ENCODE data around the gene CPED1.

CPED1 gene

GRCh38 chr7:121079425-121080169, 91.1 kb downstream of the CPED1 start:
- no peaks in the 10 kb centered on the region for H3K79me2 ChIP-seq (ENCODE audit: insufficient read depth, low read length)
- H3K4me1 ChIP-seq (ENCODE audit: insufficient read depth, low read length, severe bottlenecking), result no peaks in the 10 kb centered on the region
- H3K9ac ChIP-seq (ENCODE audit: low read length), result no peak overlapping the region
- H3K4me2 ChIP-seq (ENCODE audit: low read length), result no peak overlapping the region
- H3K9me2 ChIP-seq (ENCODE audit: low read depth, low read length), result no peaks in the 10 kb centered on the region
- no peaks in the 10 kb centered on the region for H3K27me3 ChIP-seq (ENCODE audit: insufficient read depth, low read length)
- H2AFZ ChIP-seq (ENCODE audit: low read length), result no peak overlapping the region
- no peak for TF ChIP-seq CTCF (IDR thresholded peaks at IDR 0.05; ENCODE audit: low read length)
- TF ChIP-seq EZH2 (IDR thresholded peaks at IDR 0.05; ENCODE audit: borderline replicate concordance, low read length), result no peak
- H3K4me3 ChIP-seq (ENCODE audit: low read depth, low read length, poor library complexity, severe bottlenecking), result no peak overlapping the region
- no peaks in the 10 kb centered on the region for H4K20me1 ChIP-seq (ENCODE audit: insufficient read depth, low read length)
- no peak overlapping the region for H3K27ac ChIP-seq (ENCODE audit: low read depth, low read length, poor library complexity, severe bottlenecking)
- no peaks in the 10 kb centered on the region for H3F3A ChIP-seq (ENCODE audit: insufficient read depth, low read length)
- no peaks in the 10 kb centered on the region for H3K36me3 ChIP-seq (ENCODE audit: insufficient read depth, low read length)
- H3K9me3 ChIP-seq (ENCODE audit: low read length), result no peaks in the 10 kb centered on the region

GRCh38 chr7:121080257-121080912, 91.9 kb downstream of the CPED1 start:
- no peak overlapping the region for H3K4me3 ChIP-seq (ENCODE audit: low read depth, low read length, poor library complexity, severe bottlenecking)
- no peaks in the 10 kb centered on the region for H3K9me2 ChIP-seq (ENCODE audit: low read depth, low read length)
- no peak overlapping the region for H3K4me2 ChIP-seq (ENCODE audit: low read length)
- H3K36me3 ChIP-seq (ENCODE audit: insufficient read depth, low read length), result no peaks in the 10 kb centered on the region
- no peaks in the 10 kb centered on the region for H3K79me2 ChIP-seq (ENCODE audit: insufficient read depth, low read length)
- no peaks in the 10 kb centered on the region for H3K9me3 ChIP-seq (ENCODE audit: low read length)
- no peak for TF ChIP-seq CTCF (IDR thresholded peaks at IDR 0.05; ENCODE audit: low read length)
- no peak for TF ChIP-seq EZH2 (IDR thresholded peaks at IDR 0.05; ENCODE audit: borderline replicate concordance, low read length)
- H3K27ac ChIP-seq (ENCODE audit: low read depth, low read length, poor library complexity, severe bottlenecking), result no peak overlapping the region
- no peak overlapping the region for H3K9ac ChIP-seq (ENCODE audit: low read length)
- no peaks in the 10 kb centered on the region for H4K20me1 ChIP-seq (ENCODE audit: insufficient read depth, low read length)
- H2AFZ ChIP-seq (ENCODE audit: low read length), result no peak overlapping the region
- H3F3A ChIP-seq (ENCODE audit: insufficient read depth, low read length), result no peaks in the 10 kb centered on the region
- H3K27me3 ChIP-seq (ENCODE audit: insufficient read depth, low read length), result no peaks in the 10 kb centered on the region
- no peaks in the 10 kb centered on the region for H3K4me1 ChIP-seq (ENCODE audit: insufficient read depth, low read length, severe bottlenecking)

GRCh38 chr7:121080913-121081326, 92.4 kb downstream of the CPED1 start:
- no peaks in the 10 kb centered on the region for H4K20me1 ChIP-seq (ENCODE audit: insufficient read depth, low read length)
- no peak overlapping the region for H3K4me3 ChIP-seq (ENCODE audit: low read depth, low read length, poor library complexity, severe bottlenecking)
- no peaks in the 10 kb centered on the region for H3F3A ChIP-seq (ENCODE audit: insufficient read depth, low read length)
- no peaks in the 10 kb centered on the region for H3K9me3 ChIP-seq (ENCODE audit: low read length)
- no peak overlapping the region for H3K4me2 ChIP-seq (ENCODE audit: low read length)
- no peak overlapping the region for H3K27ac ChIP-seq (ENCODE audit: low read depth, low read length, poor library complexity, severe bottlenecking)
- TF ChIP-seq CTCF (IDR thresholded peaks at IDR 0.05; ENCODE audit: low read length) (no peak), EZH2 (IDR thresholded peaks at IDR 0.05; ENCODE audit: borderline replicate concordance, low read length) (no peak)
- H2AFZ ChIP-seq (ENCODE audit: low read length), result no peak overlapping the region
- H3K4me1 ChIP-seq (ENCODE audit: insufficient read depth, low read length, severe bottlenecking), result no peaks in the 10 kb centered on the region
- H3K27me3 ChIP-seq (ENCODE audit: insufficient read depth, low read length), result no peaks in the 10 kb centered on the region
- H3K36me3 ChIP-seq (ENCODE audit: insufficient read depth, low read length), result no peaks in the 10 kb centered on the region
- H3K9ac ChIP-seq (ENCODE audit: low read length), result no peak overlapping the region
- no peaks in the 10 kb centered on the region for H3K9me2 ChIP-seq (ENCODE audit: low read depth, low read length)
- no peaks in the 10 kb centered on the region for H3K79me2 ChIP-seq (ENCODE audit: insufficient read depth, low read length)

Data from OCI-LY1 (cell line).